ENCODE results near the gene TDO2.

DNA sequence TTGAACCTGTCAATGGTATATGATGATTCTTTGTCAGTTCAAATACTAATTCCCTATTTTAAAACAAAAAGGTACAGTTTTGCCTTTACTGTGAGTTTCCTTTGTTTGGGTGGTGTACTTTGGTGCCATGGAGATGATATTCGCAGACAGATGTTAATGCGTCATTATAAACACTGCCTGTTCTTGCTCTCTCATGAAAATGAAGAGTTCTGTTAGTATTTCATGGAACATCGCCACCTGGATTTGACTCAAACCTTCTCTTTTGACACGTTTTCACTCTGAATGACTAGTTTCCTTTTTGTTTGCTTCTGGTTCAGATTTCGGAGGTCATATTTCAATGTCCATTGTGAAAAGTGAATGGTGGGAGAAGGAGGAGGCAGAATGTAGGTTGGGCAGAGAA lies 57.0 kb downstream of the TDO2 start:
- no peak for TF ChIP-seq TAF1 (IDR thresholded peaks at IDR 0.05; ENCODE audit: borderline replicate concordance, low read depth, low read length)
- TF ChIP-seq POLR2A (IDR thresholded peaks at IDR 0.05; ENCODE audit: low read depth, low read length) = no peak

Measured in GM12892 (cell line).